ENCODE results near the gene RPS6KA5. TPM values are rescaled to one million over a fixed set of nuclear protein-coding genes. Genes with fewer than 3 reads are reported as not detected.

The RPS6KA5 gene
- total RNA-seq, 2 donors from 2014 or later: 3.3 to 5.1 TPM

GRCh38 chr14:90805084-90805391, 255.4 kb downstream of the RPS6KA5 start:
- Mint-ChIP-seq H3K36me3 (ENCODE audit: low read depth) (no peaks in the 10 kb centered on the region), H3K27ac (no peak overlapping the region), H3K4me3 (no peak overlapping the region), H3K4me1 (peaks cover 23% of the 10 kb centered on the region), H3K9me3 (no peaks in the 10 kb centered on the region), H3K27me3 (ENCODE audit: insufficient read depth) (no peaks in the 10 kb centered on the region)
- H3K27me3 ChIP-seq (ENCODE audit: control insufficient read depth, insufficient read depth, low read length, poor library complexity, severe bottlenecking): no peaks in the 10 kb centered on the region
- H3K9ac ChIP-seq (ENCODE audit: extremely low read depth, low read length, poor library complexity, severe bottlenecking): no peak overlapping the region
- WGBS, 2 experiments (ENCODE audit: insufficient coverage in 1 of 2, insufficient read length in 1 of 2): 96 to 97% methylated on average over 13 of the region's 13 CpGs
- H3K4me3 ChIP-seq (ENCODE audit: low read length): no peak overlapping the region
- H3K4me1 ChIP-seq (ENCODE audit: control insufficient read depth, insufficient read depth, low read length): peaks cover 10% of the 10 kb centered on the region
- H3K36me3 ChIP-seq (ENCODE audit: control insufficient read depth, insufficient read depth, low read length): no peaks in the 10 kb centered on the region
- DNase-seq: no peak
- TF ChIP-seq CTCF (conservative IDR thresholded peaks at IDR 0.05): no peak
- no peaks in the 10 kb centered on the region for H3K9me3 ChIP-seq (ENCODE audit: control insufficient read depth, low read length)
- H3K27ac ChIP-seq (ENCODE audit: low read depth, low read length): no peak overlapping the region

GRCh38 chr14:90804292-90805083, 256.0 kb downstream of the RPS6KA5 start:
- no peak overlapping the region for H3K9ac ChIP-seq (ENCODE audit: extremely low read depth, low read length, poor library complexity, severe bottlenecking)
- Mint-ChIP-seq H3K4me1 (peaks cover 23% of the 10 kb centered on the region), H3K36me3 (ENCODE audit: low read depth) (no peaks in the 10 kb centered on the region), H3K27ac (peak overlapping the region; percentile 81), H3K9me3 (no peaks in the 10 kb centered on the region), H3K27me3 (ENCODE audit: insufficient read depth) (no peaks in the 10 kb centered on the region), H3K4me3 (no peak overlapping the region)
- no peak overlapping the region for H3K27ac ChIP-seq (ENCODE audit: low read depth, low read length)
- H3K9me3 ChIP-seq (ENCODE audit: control insufficient read depth, low read length): no peaks in the 10 kb centered on the region
- WGBS, 2 experiments (ENCODE audit: insufficient coverage in 1 of 2, insufficient read length in 1 of 2): 91% methylated on average over 12 to 18 of the region's 18 CpGs
- no peaks in the 10 kb centered on the region for H3K27me3 ChIP-seq (ENCODE audit: control insufficient read depth, insufficient read depth, low read length, poor library complexity, severe bottlenecking)
- no peak overlapping the region for H3K4me3 ChIP-seq (ENCODE audit: low read length)
- H3K36me3 ChIP-seq (ENCODE audit: control insufficient read depth, insufficient read depth, low read length): no peaks in the 10 kb centered on the region
- no peak for TF ChIP-seq CTCF (conservative IDR thresholded peaks at IDR 0.05)
- no peak for DNase-seq
- peaks cover 10% of the 10 kb centered on the region for H3K4me1 ChIP-seq (ENCODE audit: control insufficient read depth, insufficient read depth, low read length)

GRCh38 chr14:90803249-90803648, 257.2 kb downstream of the RPS6KA5 start:
- Histone ChIP-seq H3K9me3 (ENCODE audit: control insufficient read depth, low read length) (no peaks in the 10 kb centered on the region), H3K4me3 (ENCODE audit: low read length) (no peak overlapping the region), H3K27me3 (ENCODE audit: control insufficient read depth, insufficient read depth, low read length, poor library complexity, severe bottlenecking) (no peaks in the 10 kb centered on the region), H3K27ac (ENCODE audit: low read depth, low read length) (no peak overlapping the region), H3K4me1 (ENCODE audit: control insufficient read depth, insufficient read depth, low read length) (peaks cover 10% of the 10 kb centered on the region), H3K36me3 (ENCODE audit: control insufficient read depth, insufficient read depth, low read length) (no peaks in the 10 kb centered on the region), H3K9ac (ENCODE audit: extremely low read depth, low read length, poor library complexity, severe bottlenecking) (no peak overlapping the region)
- WGBS, 2 experiments (ENCODE audit: insufficient coverage in 1 of 2, insufficient read length in 1 of 2): 93 to 100% methylated on average over 2 of the region's 2 CpGs
- H3K27me3 Mint-ChIP-seq (ENCODE audit: insufficient read depth): no peaks in the 10 kb centered on the region
- peaks cover 23% of the 10 kb centered on the region for H3K4me1 Mint-ChIP-seq
- no peaks in the 10 kb centered on the region for H3K36me3 Mint-ChIP-seq (ENCODE audit: low read depth)
- H3K9me3 Mint-ChIP-seq: no peaks in the 10 kb centered on the region
- peak overlapping the region; percentile 93 for H3K27ac Mint-ChIP-seq
- no peak overlapping the region for H3K4me3 Mint-ChIP-seq
- no peak for TF ChIP-seq CTCF (conservative IDR thresholded peaks at IDR 0.05)
- DNase-seq: no peak

Data from endodermal cell (in vitro differentiated cells).